Colon (tissue), 2 donors: ENCODE results near the gene GAREM2.
"Not testable (repeated sequence)": the region's sequence is repeated elsewhere in the genome, so short reads cannot be mapped to it uniquely, and the experiment has no call there.

Experiments
- FAIRE-seq: peaks from 2 replicates; lab custom pipeline; 2012; peaks lifted over from hg19 to GRCh38; lab: Jason Lieb, UNC
- donor health status: control.
- donor health status: control.

Gene GAREM2

DNA sequence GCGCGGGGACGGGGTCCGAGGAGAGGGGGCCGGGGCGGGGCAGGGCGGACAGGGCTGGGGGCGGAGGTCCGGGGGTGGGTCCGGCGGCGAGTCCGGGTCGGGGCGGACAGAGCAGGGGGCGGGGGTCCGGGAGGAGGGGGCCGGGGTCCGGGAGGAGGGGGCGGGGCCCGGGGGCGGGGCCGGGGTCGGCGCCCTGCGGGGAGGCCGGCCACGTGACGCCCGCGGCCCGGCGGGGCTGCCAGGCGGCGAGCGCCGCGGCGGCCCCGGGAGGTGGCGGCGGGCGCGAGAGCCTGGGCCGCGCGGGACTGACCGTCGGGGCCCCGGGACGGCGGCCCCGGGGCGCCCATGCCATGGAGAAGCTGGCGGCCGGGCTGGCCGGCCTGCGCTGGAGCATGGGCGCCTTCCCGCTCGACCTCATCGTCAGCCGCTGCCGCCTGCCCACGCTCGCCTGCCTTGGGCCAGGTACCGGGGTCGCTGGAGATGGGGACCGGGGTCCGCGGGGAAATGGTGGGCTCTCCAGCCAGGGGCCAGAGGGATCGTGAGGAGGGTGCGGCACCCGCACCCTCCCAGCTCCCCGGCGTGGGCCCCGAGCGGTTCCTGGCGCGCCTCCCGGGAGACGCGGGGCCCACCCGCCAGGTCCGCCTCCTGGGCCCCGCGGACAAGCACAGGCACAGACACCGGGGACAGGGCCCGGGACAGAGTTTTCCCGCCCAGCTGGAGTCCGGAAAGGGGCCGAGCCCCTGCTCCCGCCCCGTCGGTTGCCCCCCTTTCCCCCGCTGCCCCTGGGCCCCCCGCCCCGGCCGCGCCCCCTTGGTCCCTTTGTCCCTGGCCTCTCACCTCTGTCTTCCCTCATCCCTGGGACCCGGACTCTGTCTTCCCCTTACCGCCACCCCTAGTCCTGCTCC lies at the start of gene GAREM2:
GAREM2 (plus strand) TSS at position 218 of the 905 bp plus-strand sequence; CDS start at position 351, 133 bp downstream.
- FAIRE-seq, result no peak

DNA sequence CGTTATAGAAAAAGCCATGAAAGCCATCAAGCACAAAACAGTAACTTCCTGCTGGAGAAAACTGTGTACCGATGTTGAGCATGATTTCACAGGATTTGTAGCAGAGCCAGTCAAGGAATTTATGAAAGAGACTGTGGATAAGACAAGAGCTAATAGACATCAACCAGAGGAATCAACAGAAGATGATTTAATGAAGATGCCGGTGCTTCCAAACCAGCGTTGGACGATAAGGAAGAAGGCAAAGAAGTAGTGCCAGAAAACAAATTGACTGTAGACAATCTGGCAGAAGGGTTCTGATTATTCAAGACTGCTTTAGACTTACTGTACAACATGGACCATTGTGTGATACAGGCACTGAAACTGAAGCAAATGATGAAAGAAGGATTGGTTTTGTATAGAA lies 49.5 kb upstream of the GAREM2 start:
- FAIRE-seq, result no peak

DNA sequence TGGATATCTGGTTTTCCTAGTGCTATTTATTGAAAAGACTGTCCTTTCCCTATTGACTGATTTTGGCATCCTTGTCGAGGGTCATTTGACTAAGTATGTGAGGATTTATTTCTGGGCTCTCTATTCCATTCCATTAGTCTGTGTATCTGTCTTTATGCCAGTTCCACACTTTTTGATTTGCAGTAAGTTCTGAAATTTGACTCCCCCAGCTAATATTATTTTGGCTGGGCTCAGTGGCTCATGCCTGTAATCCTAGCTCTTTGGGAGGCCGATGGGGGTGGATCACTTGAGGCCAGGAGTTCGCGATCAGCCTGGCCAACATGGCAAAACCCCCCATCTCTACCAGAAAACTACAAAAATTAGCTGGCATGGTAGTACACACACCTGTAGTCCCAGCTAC lies 46.8 kb upstream of the GAREM2 start:
- no peak for FAIRE-seq

DNA sequence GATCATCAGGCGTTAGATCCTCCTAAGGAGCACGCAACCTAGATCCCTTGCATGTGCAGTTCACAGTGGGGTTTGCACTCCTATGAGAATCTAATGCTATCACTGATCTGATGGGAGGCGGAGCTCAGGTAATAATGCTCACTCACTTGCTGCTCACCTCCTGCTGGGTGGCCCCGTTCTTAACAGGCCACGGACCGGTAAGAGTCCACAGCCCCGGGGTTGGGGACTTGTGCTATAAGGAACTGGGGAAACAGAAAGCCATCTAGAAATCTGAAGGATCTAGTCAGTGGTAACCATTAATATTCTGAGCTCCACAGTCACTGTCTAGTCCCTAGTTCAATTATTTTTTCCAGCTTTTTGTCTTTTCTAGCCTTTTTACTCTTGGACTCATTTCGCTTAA lies 44.7 kb upstream of the GAREM2 start:
- no peak for FAIRE-seq

DNA sequence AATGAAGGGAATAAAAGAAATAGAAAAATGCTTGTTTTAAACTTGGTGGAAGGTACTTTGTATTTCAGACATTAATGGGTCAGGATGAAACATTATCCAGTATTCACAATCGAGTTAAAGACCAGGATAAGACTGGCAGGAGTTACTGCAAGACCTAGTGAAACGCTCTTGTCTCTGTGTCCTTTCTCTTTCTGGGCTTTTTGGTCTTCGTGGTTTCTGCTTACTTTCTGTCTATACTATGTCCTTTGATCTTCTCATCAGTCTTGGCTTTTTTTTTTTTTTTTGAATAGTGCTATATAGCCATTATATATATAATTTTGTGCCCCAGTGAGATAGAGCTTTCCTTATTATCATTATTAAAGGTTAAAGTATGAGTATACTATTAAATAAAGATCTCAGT lies 42.1 kb upstream of the GAREM2 start:
- FAIRE-seq, result no peak

DNA sequence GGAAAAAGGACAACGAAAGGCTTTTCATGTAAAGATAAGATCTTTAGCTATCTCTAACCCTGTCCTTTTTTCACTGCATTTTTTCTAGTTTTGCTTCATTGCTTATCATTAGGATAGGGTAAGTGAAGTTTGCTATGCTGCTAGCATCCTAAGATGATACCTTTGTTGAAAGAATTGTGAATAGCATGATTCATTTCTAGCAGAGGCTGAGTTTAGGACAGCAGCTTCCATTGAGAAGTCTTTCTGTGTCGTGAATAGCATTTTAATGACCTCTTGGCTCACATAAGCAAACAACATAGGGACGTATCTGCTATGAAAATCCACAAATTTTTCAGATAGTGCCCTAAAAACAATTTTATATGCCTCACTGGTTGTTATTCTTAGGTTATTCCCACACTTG lies 36.4 kb upstream of the GAREM2 start:
- no peak for FAIRE-seq

DNA sequence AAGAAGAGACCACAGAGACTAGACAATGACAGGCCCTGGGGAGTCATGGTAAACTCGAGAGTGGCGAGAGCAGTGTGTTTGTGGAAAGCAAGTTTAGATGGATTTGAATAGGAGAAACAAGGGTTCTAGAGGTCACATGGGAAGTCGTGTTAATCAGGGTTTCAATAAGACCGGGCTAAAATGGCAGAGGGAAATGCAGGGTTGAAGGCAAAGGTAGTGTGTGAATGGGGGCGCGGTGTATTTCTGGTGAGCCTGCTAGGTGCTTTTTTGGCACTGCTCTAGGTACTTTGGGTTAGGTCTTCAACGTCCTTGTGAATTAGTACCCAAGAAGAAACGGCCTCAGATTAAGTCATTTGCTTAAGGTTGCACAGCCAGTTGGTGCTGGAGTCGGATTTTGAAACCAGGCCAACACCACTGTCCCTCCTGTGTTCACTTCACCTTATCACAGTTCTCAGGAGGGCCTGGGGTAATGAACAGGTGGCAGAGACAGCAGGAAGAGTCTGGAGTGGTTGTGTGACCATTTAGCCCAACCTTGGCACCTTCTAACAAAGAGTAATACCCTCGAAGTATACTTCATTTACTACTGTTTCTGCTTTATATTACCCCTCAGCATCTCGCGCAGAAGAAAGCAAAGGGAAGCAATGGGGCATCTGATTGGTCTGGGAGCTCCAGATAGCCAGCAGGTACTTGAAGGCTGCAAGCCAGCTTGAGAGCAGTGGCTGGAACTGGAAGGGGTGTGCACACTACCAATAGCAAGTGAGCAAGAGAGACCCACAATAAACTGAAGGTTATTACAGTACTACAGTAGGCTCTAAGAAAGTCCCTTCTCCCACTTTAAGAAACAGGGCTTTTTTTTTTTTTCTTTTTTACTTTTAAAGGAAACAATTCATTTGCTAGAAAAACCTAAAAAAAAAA lies 33.4 kb upstream of the GAREM2 start:
- no peak for FAIRE-seq

DNA sequence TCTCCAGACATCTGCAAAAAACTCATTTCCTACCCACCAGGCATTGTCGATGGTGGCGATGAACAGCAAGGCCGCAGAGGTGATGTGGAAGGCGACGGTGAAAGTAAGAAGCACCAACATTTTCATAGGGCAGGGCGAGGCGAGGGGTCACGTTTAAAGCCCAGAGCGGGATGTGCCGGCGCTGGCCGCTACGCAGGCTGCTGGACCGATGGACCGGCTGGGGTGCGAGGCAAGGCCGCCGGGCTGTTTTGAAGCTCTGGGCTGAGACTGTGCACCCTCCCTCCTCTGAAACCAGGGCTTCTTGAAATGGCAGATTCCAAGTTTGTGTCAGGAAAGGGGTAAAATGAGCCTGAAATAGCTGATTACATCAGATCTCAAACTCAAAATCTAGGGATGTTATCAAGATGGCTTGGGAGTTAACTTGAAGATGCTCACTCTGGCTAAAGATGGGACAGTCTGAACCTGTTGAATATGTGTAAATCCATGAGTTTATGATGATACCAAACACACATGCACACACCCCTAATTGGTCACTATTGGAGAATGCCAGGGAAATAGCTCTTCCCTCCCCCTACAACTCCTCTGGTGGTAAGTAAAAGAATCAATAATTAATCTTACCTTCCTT lies 31.6 kb upstream of the GAREM2 start:
- no peak for FAIRE-seq

DNA sequence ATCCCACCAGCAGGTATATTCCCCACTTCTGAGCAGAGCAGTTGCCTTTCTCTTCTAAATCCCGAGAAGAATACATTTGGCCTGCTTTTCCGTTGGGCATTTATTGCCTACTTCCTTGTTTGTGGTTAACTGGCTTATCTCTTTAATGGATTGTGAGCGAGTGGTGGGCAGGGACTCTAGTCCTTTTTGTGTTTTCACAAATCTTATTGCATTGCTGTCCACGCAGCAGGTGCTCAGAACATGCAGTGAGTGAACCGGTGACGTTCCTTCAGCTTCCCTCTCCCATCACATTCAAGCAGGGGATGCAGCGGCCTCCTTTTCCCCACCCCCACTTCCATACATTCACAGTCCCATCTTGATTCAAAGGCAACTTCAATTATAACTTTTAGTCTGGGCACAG lies 28.9 kb upstream of the GAREM2 start:
- FAIRE-seq, result no peak

DNA sequence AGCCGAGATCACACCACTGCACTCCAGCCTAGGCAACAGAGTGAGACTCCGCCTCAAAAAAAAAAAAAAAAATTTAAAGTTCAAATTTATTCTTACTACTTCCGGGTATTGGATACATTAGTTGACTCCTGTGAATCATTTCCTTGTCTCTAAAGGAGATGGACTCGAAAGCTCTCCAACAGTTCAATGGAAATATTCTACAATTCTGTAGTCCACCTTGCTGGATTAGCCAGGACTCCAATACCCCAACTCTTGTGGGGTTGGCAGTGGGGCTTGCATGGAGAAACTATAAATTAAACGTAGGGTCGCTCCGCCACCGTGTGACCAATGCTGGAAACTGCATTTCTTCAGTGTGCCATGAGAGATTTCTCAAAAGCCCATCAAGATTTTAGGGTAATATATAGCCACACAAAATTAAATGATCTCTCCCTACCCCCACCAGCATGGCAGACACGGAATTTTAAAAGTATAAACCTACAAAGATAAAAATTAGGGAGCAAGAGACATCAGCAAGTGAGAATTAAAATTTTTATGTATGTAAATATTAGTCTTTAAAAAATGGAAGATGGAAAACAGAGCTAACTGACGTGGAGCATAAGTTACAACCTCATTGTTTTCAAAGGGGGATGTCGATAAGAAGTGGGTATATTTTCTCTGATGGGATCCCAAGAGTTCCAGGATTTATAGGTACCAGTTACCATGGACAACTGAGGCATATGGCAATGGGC lies 27.8 kb upstream of the GAREM2 start:
- FAIRE-seq, result no peak

DNA sequence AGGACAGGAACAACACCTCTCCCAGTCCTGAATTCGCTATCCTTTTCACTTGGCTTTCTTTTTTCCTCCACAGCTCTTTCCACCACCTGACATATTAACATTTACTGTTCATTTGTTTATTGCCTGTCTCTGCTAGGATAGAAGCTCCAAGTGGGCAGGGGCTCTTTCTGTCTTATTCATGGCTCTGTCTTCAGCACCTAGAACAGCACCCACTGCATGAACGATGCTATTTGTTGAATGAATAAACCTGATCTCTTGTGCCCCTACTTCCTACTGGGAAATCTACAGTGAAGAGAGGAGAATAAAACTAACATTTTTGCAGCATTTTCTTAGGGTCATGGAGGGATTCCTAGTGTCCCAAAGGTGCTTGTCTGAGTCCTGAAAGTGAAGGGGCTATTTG lies 24.4 kb upstream of the GAREM2 start:
- FAIRE-seq, result no peak

DNA sequence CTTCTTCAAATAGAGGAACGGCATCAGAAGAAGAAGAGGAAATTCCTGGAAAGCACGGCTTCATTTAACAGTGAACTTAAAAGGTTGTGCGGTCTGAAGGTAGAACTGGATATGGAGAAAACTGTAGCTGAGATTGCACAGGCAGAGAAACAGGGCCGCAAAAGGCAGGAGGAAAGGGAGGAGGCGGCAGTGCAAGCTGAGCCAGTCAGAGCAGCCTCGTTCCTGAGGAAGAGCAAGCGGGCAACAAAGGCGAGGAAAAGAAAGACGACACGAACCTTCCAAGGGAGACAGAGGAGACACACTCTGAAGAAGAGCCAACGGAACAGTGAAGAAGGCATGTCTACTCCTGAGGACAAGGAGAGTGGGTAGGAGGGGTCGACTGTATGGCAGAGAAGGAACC lies 22.6 kb upstream of the GAREM2 start:
- no peak for FAIRE-seq

DNA sequence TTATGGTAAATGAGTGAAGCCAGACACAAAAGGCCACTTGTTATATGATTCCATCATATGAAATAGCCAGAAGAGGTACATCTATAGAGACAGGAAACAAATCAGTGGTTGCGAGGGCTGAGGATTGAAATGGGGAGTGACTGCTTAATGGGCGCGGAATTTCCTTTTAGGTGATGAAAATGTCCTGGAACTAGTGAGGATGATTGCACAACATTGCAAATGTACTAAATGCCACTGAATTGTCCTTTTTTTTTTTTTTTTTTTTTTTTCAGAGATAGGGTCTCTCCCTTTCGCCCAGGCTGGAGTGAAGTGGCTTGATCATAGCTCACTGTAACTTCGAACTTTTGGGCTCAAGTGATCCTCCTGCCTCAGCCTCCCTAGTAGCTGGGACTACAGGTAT lies 15.3 kb upstream of the GAREM2 start:
- FAIRE-seq, result no peak

DNA sequence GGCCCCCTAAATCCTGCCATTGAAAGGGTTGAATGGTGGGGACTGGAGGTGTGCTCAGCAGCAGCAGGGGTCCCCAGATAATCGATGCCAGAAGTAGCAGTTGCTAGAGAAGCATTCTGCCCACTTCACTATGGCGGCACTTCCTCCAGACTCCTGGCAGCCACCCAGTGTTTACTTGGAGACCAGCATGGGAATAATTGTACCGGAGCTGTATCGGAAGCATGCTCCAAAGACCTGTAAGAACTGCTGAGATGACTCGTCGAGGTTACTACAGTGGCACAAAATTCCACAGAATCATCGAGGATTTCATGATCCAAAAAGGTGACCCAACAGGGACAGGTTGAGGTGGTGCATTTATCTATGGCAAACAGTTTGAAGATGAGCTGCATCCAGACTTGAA lies 11.0 kb upstream of the GAREM2 start:
- no peak for FAIRE-seq

DNA sequence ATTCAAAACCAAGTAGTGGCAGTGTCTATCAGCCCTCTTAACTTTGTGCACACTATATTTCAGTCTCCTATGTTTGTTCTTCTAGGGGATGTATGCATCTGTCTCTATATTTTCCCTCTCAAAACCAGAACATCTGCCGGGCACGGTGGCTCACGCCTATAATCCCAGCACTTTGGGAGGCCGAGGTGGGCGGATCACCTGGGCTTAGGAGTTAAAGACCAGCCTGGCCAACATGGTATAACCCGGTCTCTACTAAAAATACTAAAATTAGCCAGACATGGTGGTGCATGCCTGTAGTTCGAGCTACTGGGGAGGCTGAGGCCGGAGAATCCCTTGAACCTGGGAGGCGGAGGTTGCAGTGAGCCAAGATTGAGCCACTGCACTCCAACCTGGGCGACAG lies 9.9 kb upstream of the GAREM2 start:
- FAIRE-seq, result no peak

DNA sequence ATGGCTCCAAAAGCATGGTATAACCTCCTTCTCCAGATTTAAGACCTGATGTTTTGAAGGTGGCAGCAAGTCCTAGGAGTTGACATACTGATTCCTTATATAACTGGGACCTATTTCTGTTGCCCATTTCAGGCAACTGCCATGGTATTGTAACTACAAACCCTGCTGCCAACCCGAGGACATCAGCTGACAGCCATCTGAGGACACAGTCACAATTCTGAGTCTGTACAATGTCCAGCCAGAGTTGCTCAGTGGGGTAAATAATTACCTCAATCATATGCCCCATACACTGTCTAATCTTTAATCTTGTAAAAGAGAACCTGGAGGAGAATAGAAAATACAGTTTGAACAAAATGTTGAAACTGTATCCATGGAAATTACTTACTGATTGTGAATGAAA lies 8.7 kb upstream of the GAREM2 start:
- FAIRE-seq, result no peak

DNA sequence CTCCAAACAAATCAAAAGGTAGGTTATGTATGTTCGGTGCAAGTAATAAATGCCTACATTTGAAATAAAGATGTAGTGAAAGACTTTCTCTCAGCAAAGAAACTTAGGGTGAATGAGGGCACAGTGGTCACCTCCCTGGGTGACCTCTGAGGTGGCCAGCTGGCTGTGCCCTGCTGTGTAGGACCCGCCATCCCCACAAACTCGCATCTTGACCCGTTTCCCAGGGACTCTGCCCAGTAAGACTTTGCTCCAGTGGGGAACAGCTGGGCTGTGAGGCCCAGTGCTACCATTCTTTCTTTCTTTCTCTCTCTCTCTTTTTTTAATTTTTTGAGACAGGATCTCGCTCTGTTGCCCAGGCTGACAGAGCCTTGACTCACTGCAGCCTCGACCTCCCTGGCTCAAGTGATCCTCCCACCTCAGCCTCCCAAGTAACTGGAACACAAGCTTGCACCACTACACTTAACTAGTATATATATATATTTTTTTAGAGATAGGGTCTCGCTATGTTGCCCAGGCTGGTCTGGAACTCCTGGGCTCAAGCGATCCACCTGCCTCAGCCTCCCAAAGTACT lies 8.2 kb upstream of the GAREM2 start:
- FAIRE-seq, result no peak

DNA sequence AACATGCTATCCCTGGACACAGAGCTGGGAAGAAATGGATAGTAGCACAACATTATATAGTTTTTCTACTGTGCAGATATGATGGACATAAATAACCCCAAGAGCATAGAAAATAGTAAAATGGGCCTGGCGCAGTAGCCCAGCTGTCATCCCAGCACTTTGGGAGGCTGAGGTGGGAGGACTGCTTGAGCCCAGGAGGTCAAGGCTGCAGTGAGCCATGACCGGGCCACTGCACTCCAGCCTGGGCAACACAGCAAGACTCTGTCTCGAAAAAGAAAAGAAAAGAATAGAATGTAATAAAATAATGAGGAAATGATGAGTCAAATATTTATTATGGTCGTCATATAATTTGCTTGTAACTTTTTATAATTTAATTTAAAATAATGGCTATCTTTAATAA lies 7.5 kb upstream of the GAREM2 start:
- FAIRE-seq, result no peak

DNA sequence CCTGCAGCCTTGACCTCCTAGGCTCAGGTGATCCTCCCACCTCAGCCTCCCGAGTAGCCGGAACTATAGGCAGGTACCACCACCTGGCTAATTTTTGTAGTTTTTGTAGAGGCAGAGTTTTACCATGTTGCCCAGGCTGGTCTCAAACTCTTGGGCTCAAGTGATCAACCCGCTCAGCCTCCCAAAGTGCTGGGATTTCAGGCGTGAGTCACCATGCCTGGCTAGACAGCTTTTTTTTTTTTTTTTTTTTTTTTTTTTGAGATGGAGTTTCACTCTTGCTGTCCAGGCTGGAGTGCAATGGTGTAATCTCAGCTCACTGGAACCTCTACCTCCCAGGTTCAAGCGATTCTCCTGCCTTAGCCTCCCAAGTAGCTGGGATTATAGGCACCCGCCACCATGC lies 6.3 kb upstream of the GAREM2 start:
- not testable (repeated sequence) for FAIRE-seq

DNA sequence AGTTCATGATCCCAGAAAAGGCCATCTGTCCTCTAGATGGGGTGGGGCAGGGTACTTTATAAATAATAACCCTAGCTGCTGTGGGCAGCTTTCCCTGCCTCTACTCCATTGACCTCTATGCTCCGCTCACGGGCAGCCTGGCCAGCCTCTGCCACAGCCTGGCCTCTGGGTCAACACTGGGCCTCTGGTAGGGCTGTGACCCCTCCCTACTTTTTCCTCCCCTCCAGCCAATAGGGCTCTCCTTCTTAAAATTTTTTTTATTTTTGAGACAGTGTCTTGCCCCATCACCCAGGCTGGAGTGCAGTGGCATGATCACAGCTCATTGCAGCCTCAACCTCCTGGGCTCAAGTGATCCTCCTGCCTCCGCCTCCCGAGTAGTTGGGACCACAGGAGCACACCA lies 4.1 kb upstream of the GAREM2 start:
- no peak for FAIRE-seq

DNA sequence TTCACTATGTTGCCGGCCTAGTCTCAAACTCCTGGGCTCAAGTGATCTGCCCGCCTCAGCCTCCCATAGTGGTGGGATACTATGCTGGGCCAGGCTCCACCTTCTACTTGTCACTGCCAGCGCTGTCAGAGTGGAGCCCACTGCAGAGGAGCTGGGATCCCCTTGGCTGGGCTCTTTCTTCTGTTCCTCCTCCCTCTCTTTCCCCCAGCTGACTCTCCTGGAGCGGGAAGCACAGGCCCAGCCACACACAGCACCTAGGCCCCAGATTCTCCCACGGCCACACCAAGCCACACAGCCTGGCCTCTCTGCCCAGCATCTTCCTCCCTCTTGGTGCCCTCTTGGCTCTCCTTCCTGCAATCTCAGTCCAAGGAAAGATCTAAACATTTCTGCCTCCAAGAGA lies 3.7 kb upstream of the GAREM2 start:
- no peak for FAIRE-seq
